CD4-positive, CD25-positive, alpha-beta regulatory T cell (primary cell): Measurements from ENCODE around the gene RTN1. TPM values are rescaled to one million over a fixed set of nuclear protein-coding genes. Genes with fewer than 3 reads are reported as not detected.

Source experiments
- ATAC-seq, 2 donors: fragments of 150-1000 bp; cut with Tn5 transposase; one replicate each; pipeline ENCODE4 v1.10.0; 2021; ENCODE audit warnings: low read depth in 2 of 2, moderate number of reproducible peaks in 2 of 2, moderate library complexity in 1 of 2
- DNase-seq, 3 donors: peaks; one replicate each; pipeline versions ENCODE4 v3.0.0 to v3.0.0-alpha.2; 2012 to 2022; ENCODE audit warnings: mixed read lengths in 1 of 3
- H3K27ac ChIP-seq: one replicate; pipeline ENCODE4 v1.7.0; 2013; ENCODE audit warnings: mild to moderate bottlenecking, low read length; ENCODE audit not compliant: insufficient read depth, poor library complexity, severe bottlenecking
- H3K27me3 ChIP-seq: one replicate; pipeline ENCODE4 v1.7.0; 2013; ENCODE audit warnings: low read length; ENCODE audit not compliant: control insufficient read depth, insufficient read depth
- H3K36me3 ChIP-seq: one replicate; pipeline ENCODE4 v1.7.0; 2013; ENCODE audit warnings: mild to moderate bottlenecking, low read length, moderate library complexity; ENCODE audit not compliant: control insufficient read depth, insufficient read depth
- H3K4me1 ChIP-seq: 2 replicates; pipeline ENCODE4 v1.7.0; 2013; ENCODE audit warnings: mild to moderate bottlenecking, low read length; ENCODE audit not compliant: insufficient read depth, control insufficient read depth, poor library complexity, severe bottlenecking
- H3K4me3 ChIP-seq: one replicate; pipeline ENCODE4 v1.7.0; 2013; ENCODE audit warnings: low read depth, mild to moderate bottlenecking, low read length, moderate library complexity
- H3K9me3 ChIP-seq, 2 experiments: 1 replicate in 1 of 2; 2 replicates in 1 of 2; pipeline ENCODE4 v1.7.0; 2013; ENCODE audit warnings: low read length in 2 of 2, mild to moderate bottlenecking in 1 of 2, moderate library complexity in 1 of 2; ENCODE audit not compliant: control insufficient read depth in 2 of 2
- H3K27ac Mint-ChIP-seq, 3 donors: one replicate each; pipeline ENCODE4 v1.8.0; 2020 to 2022; ENCODE audit warnings: mild to moderate bottlenecking in 3 of 3, mixed read lengths in 3 of 3, moderate library complexity in 2 of 3
- H3K27me3 Mint-ChIP-seq: one replicate; pipeline ENCODE4 v1.8.0; 2022; ENCODE audit warnings: mild to moderate bottlenecking, mixed read lengths
- H3K36me3 Mint-ChIP-seq: one replicate; pipeline ENCODE4 v1.8.0; 2020; ENCODE audit warnings: mixed read lengths
- H3K4me1 Mint-ChIP-seq, 4 donors: one replicate each; pipeline ENCODE4 v1.8.0; 2020 to 2022; ENCODE audit warnings: mixed read lengths in 4 of 4, mild to moderate bottlenecking in 1 of 4
- H3K4me3 Mint-ChIP-seq, 4 donors: one replicate each; pipeline ENCODE4 v1.8.0; 2020 to 2022; ENCODE audit warnings: mild to moderate bottlenecking in 4 of 4, mixed read lengths in 4 of 4, moderate library complexity in 3 of 4
- H3K9me3 Mint-ChIP-seq, 7 donors: one replicate each; pipeline ENCODE4 v1.8.0; 2020 to 2022; ENCODE audit warnings: mixed read lengths in 7 of 7, mild to moderate bottlenecking in 3 of 7, moderate library complexity in 2 of 7
- polyA plus RNA-seq, 4 donors: library from polyadenylated mRNA; unstranded; fragments of 300-500 nt; fragmentation: Illumina TruSeq; gene quantifications; one replicate each; pipeline ENCODE4 v1.2.3, GENCODE V29; 2021
- total RNA-seq: library from RNA; stranded (reverse); gene quantifications from one replicate; pipeline ENCODE4 v1.2.3, GENCODE V29; 2022

RTN1 gene
- total and polyA plus RNA-seq, 5 donors from 2014 or later: 0.17 to 0.42 TPM; not detected in 3

DNA sequence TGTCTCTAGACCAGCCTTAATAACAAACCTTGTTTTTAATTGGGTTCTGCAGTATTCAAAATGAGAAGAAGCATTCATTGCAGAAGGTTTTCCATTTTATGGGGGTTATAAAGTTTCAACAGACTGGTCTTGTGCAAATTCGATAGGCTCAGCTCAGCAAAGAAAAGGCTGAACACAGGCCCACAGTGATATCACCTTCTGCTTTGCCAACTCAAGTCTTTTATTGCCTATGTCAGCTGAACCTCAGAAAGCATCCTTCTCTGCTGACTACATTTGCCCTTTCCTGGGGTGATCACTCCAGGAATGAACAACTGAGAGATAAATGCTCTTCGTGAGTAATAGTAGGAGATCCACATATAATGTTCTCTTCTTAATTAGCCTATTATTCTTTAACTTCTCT lies 159.5 kb downstream of the RTN1 start:
- H3K9me3 Mint-ChIP-seq: peaks cover 0 to 2% (median 0%) of the 10 kb centered on the region in 7 donors
- no peaks in the 10 kb centered on the region for H3K27me3 Mint-ChIP-seq
- Histone ChIP-seq H3K36me3 (no peaks in the 10 kb centered on the region), H3K4me1 (no peaks in the 10 kb centered on the region), H3K27ac (no peak overlapping the region), H3K27me3 (no peaks in the 10 kb centered on the region), H3K9me3 (no peaks in the 10 kb centered on the region), H3K4me3 (no peak overlapping the region)
- no peak overlapping the region for H3K4me3 Mint-ChIP-seq
- DNase-seq (no peak), ATAC-seq (no peak)
- no peak overlapping the region for H3K27ac Mint-ChIP-seq
- no peaks in the 10 kb centered on the region for H3K36me3 Mint-ChIP-seq
- H3K4me1 Mint-ChIP-seq: no peaks in the 10 kb centered on the region

DNA sequence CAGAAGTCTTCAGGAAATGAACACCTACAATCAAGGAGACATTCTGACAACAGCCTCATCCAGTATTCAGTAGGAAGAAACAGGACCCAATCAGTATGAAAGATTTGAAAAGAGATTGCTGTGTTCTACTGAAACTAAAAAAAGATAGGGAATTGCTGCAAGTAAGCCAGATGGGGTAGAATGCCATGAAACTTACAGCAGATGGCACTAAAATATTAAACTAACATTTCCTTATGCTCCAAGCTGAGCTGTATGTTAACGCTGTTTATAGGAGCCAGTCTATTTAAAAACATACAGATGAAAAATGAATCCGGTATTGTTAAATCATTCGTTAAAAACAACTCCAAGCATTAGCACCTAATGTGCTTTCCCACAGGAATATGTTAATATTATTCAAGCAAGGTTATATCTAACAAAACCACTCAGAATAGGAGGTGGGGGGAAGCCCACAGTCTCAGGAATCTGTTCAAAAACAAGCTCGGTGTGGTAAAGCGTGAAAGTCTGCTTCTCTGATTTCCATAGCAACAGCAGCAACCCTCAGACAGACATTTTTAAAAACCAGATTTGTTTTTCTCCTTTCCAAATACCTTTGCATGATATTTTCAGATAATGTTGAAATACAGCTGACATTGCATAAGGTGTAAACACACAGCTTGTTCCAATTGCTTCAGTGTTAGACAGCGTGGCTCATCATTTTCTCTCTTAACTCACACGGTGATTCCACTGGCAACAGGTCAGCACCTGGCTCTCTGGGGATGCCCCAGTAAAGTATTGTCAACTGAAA lies 162.6 kb downstream of the RTN1 start:
- no peaks in the 10 kb centered on the region for H3K4me1 Mint-ChIP-seq
- H3K4me3 ChIP-seq: no peak overlapping the region
- H3K27ac Mint-ChIP-seq: no peak overlapping the region
- H3K4me3 Mint-ChIP-seq: no peak overlapping the region
- ATAC-seq (no peak), DNase-seq (no peak)
- no peaks in the 10 kb centered on the region for H3K9me3 ChIP-seq
- no peak overlapping the region for H3K27ac ChIP-seq
- H3K36me3 ChIP-seq: no peaks in the 10 kb centered on the region
- H3K27me3 ChIP-seq: no peaks in the 10 kb centered on the region
- no peaks in the 10 kb centered on the region for H3K27me3 Mint-ChIP-seq
- no peaks in the 10 kb centered on the region for H3K36me3 Mint-ChIP-seq
- no peaks in the 10 kb centered on the region for H3K4me1 ChIP-seq
- H3K9me3 Mint-ChIP-seq: peaks cover 0 to 2% (median 0%) of the 10 kb centered on the region in 7 donors

DNA sequence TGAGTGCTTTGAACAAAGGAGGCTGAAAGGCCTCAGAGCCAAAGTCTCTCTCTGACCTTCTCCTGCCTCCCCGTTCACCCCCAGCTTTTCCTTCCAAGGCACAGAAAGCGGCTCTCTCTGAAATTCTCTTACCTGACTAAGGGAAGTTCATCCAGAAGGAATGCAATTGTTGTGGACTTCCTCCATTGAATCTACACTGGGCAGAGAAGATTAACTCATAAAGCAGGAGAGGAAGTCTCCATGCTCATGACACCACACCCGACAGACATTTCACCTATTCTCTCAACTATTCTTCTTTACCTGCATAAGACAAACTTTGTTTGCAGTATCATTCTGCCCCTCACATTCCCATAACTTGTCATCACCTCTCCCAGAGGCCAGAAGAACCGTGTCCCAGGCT lies 164.7 kb downstream of the RTN1 start:
- no peaks in the 10 kb centered on the region for H3K27me3 ChIP-seq
- no peaks in the 10 kb centered on the region for H3K36me3 Mint-ChIP-seq
- H3K27ac Mint-ChIP-seq: no peak overlapping the region
- H3K9me3 ChIP-seq: no peaks in the 10 kb centered on the region
- no peak for ATAC-seq
- no peaks in the 10 kb centered on the region for H3K27me3 Mint-ChIP-seq
- no peak overlapping the region for H3K4me3 Mint-ChIP-seq
- no peaks in the 10 kb centered on the region for H3K36me3 ChIP-seq
- no peaks in the 10 kb centered on the region for H3K4me1 Mint-ChIP-seq
- no peak overlapping the region for H3K4me3 ChIP-seq
- no peak for DNase-seq
- H3K4me1 ChIP-seq: no peaks in the 10 kb centered on the region
- peaks cover 0 to 5% (median 2%) of the 10 kb centered on the region in 7 donors for H3K9me3 Mint-ChIP-seq
- no peak overlapping the region for H3K27ac ChIP-seq

DNA sequence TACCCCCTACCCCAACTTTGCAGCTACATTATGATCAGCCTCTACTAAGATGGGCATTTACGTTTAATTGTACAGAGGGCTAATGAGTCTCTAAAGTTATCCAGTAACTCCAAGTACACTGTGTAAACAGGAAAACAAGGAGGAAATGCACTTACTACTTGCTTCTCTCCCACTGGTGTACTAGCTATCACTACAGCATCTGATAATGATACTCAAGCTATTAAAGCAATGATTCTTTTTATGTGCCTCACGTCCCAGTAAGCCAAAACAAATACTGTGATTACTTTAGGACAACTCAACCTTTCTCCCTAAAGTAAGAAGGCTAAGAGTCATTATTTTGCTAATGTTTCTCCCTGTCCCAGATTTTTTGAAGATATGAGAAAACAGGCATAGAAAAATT lies 165.3 kb downstream of the RTN1 start:
- H3K36me3 Mint-ChIP-seq: no peaks in the 10 kb centered on the region

DNA sequence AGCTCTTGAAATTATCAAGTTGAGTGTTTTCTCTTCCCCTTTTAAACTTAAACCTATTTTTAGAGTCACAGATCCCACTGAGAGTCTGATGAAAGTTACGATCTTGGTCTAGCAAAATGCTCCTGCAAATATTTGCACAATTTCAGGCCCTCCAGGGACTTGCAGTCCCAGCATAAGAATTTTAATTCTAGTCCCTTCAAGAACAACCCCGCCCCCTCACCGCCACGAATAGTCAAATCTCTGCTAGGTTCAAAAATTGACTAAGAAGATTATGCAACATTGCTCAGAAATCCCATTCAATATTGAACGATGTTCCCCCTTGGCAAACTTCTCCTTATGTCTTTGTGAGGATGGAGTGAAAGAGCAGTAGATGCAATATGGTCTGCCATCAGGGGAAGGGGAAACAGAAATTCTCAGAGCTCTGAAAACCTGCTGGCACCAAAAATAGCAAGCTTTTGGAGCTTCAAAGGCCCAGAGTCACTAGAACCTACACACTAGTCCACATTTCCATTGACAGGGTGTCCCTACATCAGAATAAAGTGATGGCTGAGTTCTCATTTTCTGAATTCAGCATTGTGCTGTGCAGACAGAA lies 166.4 kb downstream of the RTN1 start:
- Histone ChIP-seq H3K36me3 (no peaks in the 10 kb centered on the region), H3K27ac (no peak overlapping the region), H3K4me1 (no peaks in the 10 kb centered on the region), H3K4me3 (no peak overlapping the region), H3K27me3 (no peaks in the 10 kb centered on the region), H3K9me3 (no peaks in the 10 kb centered on the region)
- DNase-seq (no peak), ATAC-seq (no peak)
- Mint-ChIP-seq H3K27me3 (no peaks in the 10 kb centered on the region), H3K4me1 (no peaks in the 10 kb centered on the region), H3K9me3 (peaks cover 0 to 5% (median 3%) of the 10 kb centered on the region in 7 donors), H3K36me3 (no peaks in the 10 kb centered on the region), H3K4me3 (no peak overlapping the region), H3K27ac (no peak overlapping the region)

More for the DNA sequence above, 165.3 kb downstream of the RTN1 start:
- H3K27me3 ChIP-seq: no peaks in the 10 kb centered on the region
- peaks cover 0 to 5% (median 3%) of the 10 kb centered on the region in 7 donors for H3K9me3 Mint-ChIP-seq
- H3K4me1 Mint-ChIP-seq: no peaks in the 10 kb centered on the region
- H3K9me3 ChIP-seq: no peaks in the 10 kb centered on the region
- H3K36me3 ChIP-seq: no peaks in the 10 kb centered on the region
- no peak overlapping the region for H3K4me3 Mint-ChIP-seq
- ATAC-seq (no peak), DNase-seq (no peak)
- H3K27me3 Mint-ChIP-seq: no peaks in the 10 kb centered on the region
- H3K27ac Mint-ChIP-seq: no peak overlapping the region
- no peaks in the 10 kb centered on the region for H3K4me1 ChIP-seq
- no peak overlapping the region for H3K4me3 ChIP-seq
- no peak overlapping the region for H3K27ac ChIP-seq

DNA sequence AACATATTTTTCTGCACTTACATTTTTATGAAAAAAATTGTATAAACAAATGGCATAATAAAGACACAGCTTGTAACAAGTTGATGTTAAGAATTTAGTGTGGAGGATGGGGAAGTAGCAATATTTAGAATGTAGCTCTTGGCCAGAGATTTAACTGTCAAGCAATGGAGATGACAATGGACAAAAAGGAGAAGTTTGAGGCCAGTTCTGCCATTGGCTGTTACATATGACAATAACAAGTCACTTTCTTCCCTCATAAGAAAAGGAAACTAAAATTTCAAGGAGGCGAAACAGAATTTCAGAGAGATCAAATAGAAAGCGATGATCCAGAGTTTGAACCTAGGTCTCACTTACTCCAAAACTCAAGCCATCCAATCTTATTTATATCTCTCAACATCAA lies 171.1 kb downstream of the RTN1 start:
- peaks cover 2% of the 10 kb centered on the region for H3K27me3 ChIP-seq
- H3K36me3 ChIP-seq: no peaks in the 10 kb centered on the region
- Mint-ChIP-seq H3K9me3 (peaks cover 0 to 5% (median 3%) of the 10 kb centered on the region in 7 donors), H3K4me3 (no peak overlapping the region), H3K27me3 (no peaks in the 10 kb centered on the region), H3K36me3 (no peaks in the 10 kb centered on the region), H3K4me1 (no peaks in the 10 kb centered on the region), H3K27ac (no peak overlapping the region)
- ATAC-seq: no peak
- no peaks in the 10 kb centered on the region for H3K9me3 ChIP-seq
- DNase-seq: no peak
- no peak overlapping the region for H3K27ac ChIP-seq
- no peaks in the 10 kb centered on the region for H3K4me1 ChIP-seq
- no peak overlapping the region for H3K4me3 ChIP-seq

DNA sequence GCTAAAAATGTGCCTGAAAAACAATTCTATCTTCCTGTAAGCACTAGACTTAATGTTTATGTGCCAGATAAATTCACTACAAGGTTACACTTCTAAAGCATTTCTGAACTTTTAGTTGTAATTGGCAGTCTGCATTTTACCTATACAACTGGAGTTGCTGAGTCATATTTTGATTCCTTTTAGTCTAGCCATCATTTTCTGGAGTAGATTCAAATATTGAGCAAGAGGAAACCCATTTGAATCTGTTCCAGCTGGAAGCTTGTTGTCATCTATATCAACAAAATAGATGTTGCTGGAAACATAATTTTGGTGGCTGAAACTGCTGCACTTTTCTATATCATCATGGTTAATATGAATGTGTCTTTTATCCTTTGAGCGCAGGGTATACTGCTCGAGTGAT lies 171.8 kb downstream of the RTN1 start:
- Mint-ChIP-seq H3K27ac (no peak overlapping the region), H3K36me3 (no peaks in the 10 kb centered on the region), H3K4me1 (no peaks in the 10 kb centered on the region), H3K9me3 (peaks cover 0 to 5% (median 3%) of the 10 kb centered on the region in 7 donors), H3K27me3 (no peaks in the 10 kb centered on the region), H3K4me3 (no peak overlapping the region)
- Histone ChIP-seq H3K27ac (no peak overlapping the region), H3K4me1 (no peaks in the 10 kb centered on the region), H3K36me3 (no peaks in the 10 kb centered on the region), H3K27me3 (peaks cover 2% of the 10 kb centered on the region), H3K4me3 (no peak overlapping the region), H3K9me3 (no peaks in the 10 kb centered on the region)
- no peak for ATAC-seq
- no peak for DNase-seq

DNA sequence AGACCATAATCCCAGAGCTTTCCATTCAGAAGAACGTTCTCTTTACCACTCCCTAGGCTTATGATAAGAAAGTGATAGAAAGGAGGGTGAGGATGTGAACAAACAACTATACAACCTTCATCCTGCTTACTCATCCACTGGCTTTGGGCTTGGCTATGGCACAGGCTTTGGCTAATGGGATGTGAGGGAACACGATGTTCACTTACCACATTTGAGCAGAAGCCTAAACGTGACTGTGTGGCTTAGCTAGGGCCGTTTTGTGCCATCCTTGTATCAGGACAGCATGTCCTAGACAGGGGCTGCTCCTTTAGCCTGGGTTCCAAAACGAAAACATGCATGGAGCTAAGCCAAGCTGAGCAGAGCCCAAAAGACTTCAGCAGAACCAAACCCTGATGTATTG lies 175.4 kb downstream of the RTN1 start:
- no peaks in the 10 kb centered on the region for H3K4me1 Mint-ChIP-seq
- DNase-seq (no peak), ATAC-seq (no peak)
- H3K9me3 ChIP-seq: no peaks in the 10 kb centered on the region
- no peak overlapping the region for H3K27ac ChIP-seq
- H3K36me3 ChIP-seq: no peaks in the 10 kb centered on the region
- H3K9me3 Mint-ChIP-seq: peaks cover 0 to 4% (median 0%) of the 10 kb centered on the region in 7 donors
- no peak overlapping the region for H3K4me3 Mint-ChIP-seq
- H3K27me3 Mint-ChIP-seq: peaks cover 4% of the 10 kb centered on the region
- H3K4me3 ChIP-seq: no peak overlapping the region
- no peaks in the 10 kb centered on the region for H3K4me1 ChIP-seq
- H3K27me3 ChIP-seq: peaks cover 2% of the 10 kb centered on the region
- no peak overlapping the region for H3K27ac Mint-ChIP-seq
- no peaks in the 10 kb centered on the region for H3K36me3 Mint-ChIP-seq
